ENCODE data around the gene DAPP1. TPM values are rescaled to one million over a fixed set of nuclear protein-coding genes. Genes with fewer than 3 reads are reported as not detected.

The DAPP1 gene
- not detected in 2 replicates for polyA plus RNA-seq

GRCh38 chr4:99816545-99817308 is at the start of gene DAPP1:
Gene DAPP1, plus strand, starts transcription at chr4:99816827. Its CDS starts 87 bp downstream, at chr4:99816914.

GRCh38 chr4:99894161-99894997 is 77.8 kb downstream of the DAPP1 start, which contains the start of gene LAMTOR3:
Gene LAMTOR3, minus strand, starts transcription at chr4:99894427. Its CDS starts 464 bp downstream, at chr4:99893963.

Other genes with a start within 250 kb of the DAPP1 start
- gene MTTP, start 242.0 kb upstream of the DAPP1 start, polyA plus RNA-seq = 5.4 and 5.7 TPM in 2 replicates
- not detected in 2 replicates for gene C4orf54, start 159.0 kb upstream of the DAPP1 start, polyA plus RNA-seq
- 207 and 212 TPM in 2 replicates for gene LAMTOR3, start 77.6 kb downstream of the DAPP1 start, polyA plus RNA-seq
- 156 and 160 TPM in 2 replicates for gene DNAJB14, start 129.8 kb downstream of the DAPP1 start, polyA plus RNA-seq
- gene H2AZ1, start 133.4 kb downstream of the DAPP1 start, polyA plus RNA-seq = 741 and 867 TPM in 2 replicates